ENCODE measurements around the gene COX7A1. TPM values are rescaled to one million over a fixed set of nuclear protein-coding genes. Genes with fewer than 3 reads are reported as not detected.

COX7A1 gene
- total and polyA plus RNA-seq, 10 of the 15 experiments (the other 5 are each of a cell fraction or from before 2014, with no cell fraction given), result not detected

DNA sequence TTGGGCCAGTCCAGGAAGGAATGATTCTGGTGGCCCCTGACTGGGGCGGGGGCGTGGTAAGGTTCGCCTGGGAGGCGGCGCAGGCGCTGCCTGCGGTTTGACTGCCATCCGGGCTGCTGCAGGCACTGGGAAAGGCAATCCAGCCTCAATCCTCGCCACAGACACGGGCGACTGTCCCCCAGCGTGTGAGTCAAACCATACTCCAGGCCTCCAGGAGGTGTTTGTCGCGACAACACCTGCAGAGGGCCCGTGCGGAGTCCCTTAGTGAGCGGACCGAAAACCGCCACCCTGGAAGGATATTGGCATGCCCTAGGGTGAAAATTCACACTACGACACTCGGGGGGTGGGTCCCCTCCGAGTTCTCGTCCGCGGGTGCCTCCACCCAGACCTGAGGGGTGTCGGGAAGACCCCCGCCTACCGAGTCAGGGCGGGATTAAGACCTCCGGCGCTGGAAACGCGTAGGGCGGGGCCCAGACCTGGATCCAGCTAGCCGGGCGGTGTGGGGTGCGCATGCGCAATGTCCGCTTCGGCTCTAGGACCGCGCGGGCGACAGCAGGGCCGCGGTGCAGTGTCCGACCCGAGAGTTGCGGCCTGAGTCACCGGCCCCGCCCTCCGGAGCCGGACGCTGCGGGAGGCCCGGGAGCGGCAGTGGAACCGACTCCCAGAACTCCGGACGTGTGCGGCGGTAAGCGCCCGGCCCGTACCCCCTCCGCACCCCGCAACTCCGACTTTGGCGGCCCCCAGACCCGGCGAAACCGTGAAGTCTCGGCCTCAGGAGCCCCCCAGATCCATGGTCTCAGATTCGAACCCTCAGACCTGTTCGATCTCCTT, 12.6 kb downstream of the COX7A1 start, which contains the start of gene CAPNS1 (continued):
- TF ChIP-seq, protein P1, sequence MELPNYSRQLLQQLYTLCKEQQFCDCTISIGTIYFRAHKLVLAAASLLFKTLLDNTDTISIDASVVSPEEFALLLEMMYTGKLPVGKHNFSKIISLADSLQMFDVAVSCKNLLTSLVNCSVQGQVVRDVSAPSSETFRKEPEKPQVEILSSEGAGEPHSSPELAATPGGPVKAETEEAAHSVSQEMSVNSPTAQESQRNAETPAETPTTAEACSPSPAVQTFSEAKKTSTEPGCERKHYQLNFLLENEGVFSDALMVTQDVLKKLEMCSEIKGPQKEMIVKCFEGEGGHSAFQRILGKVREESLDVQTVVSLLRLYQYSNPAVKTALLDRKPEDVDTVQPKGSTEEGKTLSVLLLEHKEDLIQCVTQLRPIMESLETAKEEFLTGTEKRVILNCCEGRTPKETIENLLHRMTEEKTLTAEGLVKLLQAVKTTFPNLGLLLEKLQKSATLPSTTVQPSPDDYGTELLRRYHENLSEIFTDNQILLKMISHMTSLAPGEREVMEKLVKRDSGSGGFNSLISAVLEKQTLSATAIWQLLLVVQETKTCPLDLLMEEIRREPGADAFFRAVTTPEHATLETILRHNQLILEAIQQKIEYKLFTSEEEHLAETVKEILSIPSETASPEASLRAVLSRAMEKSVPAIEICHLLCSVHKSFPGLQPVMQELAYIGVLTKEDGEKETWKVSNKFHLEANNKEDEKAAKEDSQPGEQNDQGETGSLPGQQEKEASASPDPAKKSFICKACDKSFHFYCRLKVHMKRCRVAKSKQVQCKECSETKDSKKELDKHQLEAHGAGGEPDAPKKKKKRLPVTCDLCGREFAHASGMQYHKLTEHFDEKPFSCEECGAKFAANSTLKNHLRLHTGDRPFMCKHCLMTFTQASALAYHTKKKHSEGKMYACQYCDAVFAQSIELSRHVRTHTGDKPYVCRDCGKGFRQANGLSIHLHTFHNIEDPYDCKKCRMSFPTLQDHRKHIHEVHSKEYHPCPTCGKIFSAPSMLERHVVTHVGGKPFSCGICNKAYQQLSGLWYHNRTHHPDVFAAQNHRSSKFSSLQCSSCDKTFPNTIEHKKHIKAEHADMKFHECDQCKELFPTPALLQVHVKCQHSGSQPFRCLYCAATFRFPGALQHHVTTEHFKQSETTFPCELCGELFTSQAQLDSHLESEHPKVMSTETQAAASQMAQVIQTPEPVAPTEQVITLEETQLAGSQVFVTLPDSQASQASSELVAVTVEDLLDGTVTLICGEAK (IDR thresholded peaks at IDR 0.05; ENCODE audit: borderline replicate concordance), result no peak; the same call in 1 of the 2 replicates
- peak; percentile 67; the same call in 1 of the 2 replicates for TF ChIP-seq DPF2 (IDR thresholded peaks at IDR 0.05)
- no peak for TF ChIP-seq NR2C2 (IDR thresholded peaks at IDR 0.05; ENCODE audit: borderline replicate concordance, control insufficient read depth, insufficient read length, low read depth)
- TF ChIP-seq, protein P2, sequence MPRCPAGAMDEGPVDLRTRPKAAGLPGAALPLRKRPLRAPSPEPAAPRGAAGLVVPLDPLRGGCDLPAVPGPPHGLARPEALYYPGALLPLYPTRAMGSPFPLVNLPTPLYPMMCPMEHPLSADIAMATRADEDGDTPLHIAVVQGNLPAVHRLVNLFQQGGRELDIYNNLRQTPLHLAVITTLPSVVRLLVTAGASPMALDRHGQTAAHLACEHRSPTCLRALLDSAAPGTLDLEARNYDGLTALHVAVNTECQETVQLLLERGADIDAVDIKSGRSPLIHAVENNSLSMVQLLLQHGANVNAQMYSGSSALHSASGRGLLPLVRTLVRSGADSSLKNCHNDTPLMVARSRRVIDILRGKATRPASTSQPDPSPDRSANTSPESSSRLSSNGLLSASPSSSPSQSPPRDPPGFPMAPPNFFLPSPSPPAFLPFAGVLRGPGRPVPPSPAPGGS (IDR thresholded peaks at IDR 0.05; ENCODE audit: borderline replicate concordance, insufficient read depth, low read depth, low read length, poor library complexity, severe bottlenecking), result peak; percentile 57
- 0 out of 2 replicates have a peak, but pooled peaks have one; percentile 29 for TF ChIP-seq CHD2 (IDR thresholded peaks at IDR 0.05; ENCODE audit: borderline replicate concordance, low read depth, low read length)
- TF ChIP-seq PAX5 (IDR thresholded peaks at IDR 0.05; ENCODE audit: borderline replicate concordance, low read depth, low read length), result peak; percentile 82; the same call in 1 of the 2 replicates
- TF ChIP-seq LARP7 (IDR thresholded peaks at IDR 0.05), result peak; percentile 65; the same call in 1 of the 2 replicates
- TF ChIP-seq KLF5 (IDR thresholded peaks at IDR 0.05; ENCODE audit: partially characterized antibody), result peak; percentile 70
- TF ChIP-seq GATAD2B (conservative IDR thresholded peaks at IDR 0.05; ENCODE audit: low read depth), result peak; percentile 82; the same call in 1 of the 2 replicates
- TF ChIP-seq TARDBP (IDR thresholded peaks at IDR 0.05; ENCODE audit: borderline replicate concordance), result no peak; the same call in 1 of the 2 replicates
- peak; percentile 54 for TF ChIP-seq MEF2B (IDR thresholded peaks at IDR 0.05; ENCODE audit: partially characterized antibody, poor library complexity, severe bottlenecking)
- TF ChIP-seq, protein P3, sequence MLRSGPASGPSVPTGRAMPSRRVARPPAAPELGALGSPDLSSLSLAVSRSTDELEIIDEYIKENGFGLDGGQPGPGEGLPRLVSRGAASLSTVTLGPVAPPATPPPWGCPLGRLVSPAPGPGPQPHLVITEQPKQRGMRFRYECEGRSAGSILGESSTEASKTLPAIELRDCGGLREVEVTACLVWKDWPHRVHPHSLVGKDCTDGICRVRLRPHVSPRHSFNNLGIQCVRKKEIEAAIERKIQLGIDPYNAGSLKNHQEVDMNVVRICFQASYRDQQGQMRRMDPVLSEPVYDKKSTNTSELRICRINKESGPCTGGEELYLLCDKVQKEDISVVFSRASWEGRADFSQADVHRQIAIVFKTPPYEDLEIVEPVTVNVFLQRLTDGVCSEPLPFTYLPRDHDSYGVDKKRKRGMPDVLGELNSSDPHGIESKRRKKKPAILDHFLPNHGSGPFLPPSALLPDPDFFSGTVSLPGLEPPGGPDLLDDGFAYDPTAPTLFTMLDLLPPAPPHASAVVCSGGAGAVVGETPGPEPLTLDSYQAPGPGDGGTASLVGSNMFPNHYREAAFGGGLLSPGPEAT (IDR thresholded peaks at IDR 0.05; ENCODE audit: low read depth), result peak; percentile 99
- no peak for TF ChIP-seq KDM1A (IDR thresholded peaks at IDR 0.05; ENCODE audit: borderline replicate concordance)
- no peak for TF ChIP-seq ESRRA (IDR thresholded peaks at IDR 0.05; ENCODE audit: low read length)
- peak; percentile 36 to 41; a peak in 2 of 4 replicates for TF ChIP-seq EP300 (IDR thresholded peaks at IDR 0.05; ENCODE audit: borderline replicate concordance in 1 of 2, control insufficient read depth in 1 of 2, low read depth in 2 of 2, low read length in 2 of 2)

Measured in GM12878 (cell line).